ENCODE results near the gene NYAP1.
"Not testable (repeated sequence)": the region's sequence is repeated elsewhere in the genome, so short reads cannot be mapped to it uniquely, and the experiment has no call there.

NYAP1 gene

GRCh38 chr7:100484673-100485045 is 932 bp downstream of the NYAP1 start:
- DNase-seq: no peak

- no peak for DNase-seq
These were observed 1.7 kb downstream of the NYAP1 start for GRCh38 chr7:100485471-100485876.

GRCh38 chr7:100486111-100486636 is 2.4 kb downstream of the NYAP1 start:
- no peak for DNase-seq

GRCh38 chr7:100486753-100487446 is 3.2 kb downstream of the NYAP1 start:
- no peak for DNase-seq

GRCh38 chr7:100488333-100489095 is 4.8 kb downstream of the NYAP1 start:
- DNase-seq: no peak

GRCh38 chr7:100489121-100489520 is 5.4 kb downstream of the NYAP1 start:
- DNase-seq: no peak

- peak; percentile 88 to 98 for DNase-seq
These were observed 6.1 kb downstream of the NYAP1 start for GRCh38 chr7:100489824-100490223.

GRCh38 chr7:100490483-100491191 is 6.9 kb downstream of the NYAP1 start:
- DNase-seq: no peak

- no peak for DNase-seq
These were observed 7.5 kb downstream of the NYAP1 start for GRCh38 chr7:100491192-100491578.

- no peak for DNase-seq
These were observed 9.2 kb downstream of the NYAP1 start for GRCh38 chr7:100492738-100493475.

- DNase-seq: peak; percentile 30 to 59
These were observed 9.9 kb downstream of the NYAP1 start for GRCh38 chr7:100493476-100494264.

- DNase-seq: no peak
These were observed 12.8 kb downstream of the NYAP1 start for GRCh38 chr7:100496509-100496908.

- DNase-seq: not testable (repeated sequence)
These were observed 17.0 kb downstream of the NYAP1 start for GRCh38 chr7:100500743-100501142.

- DNase-seq: not testable (repeated sequence)
These were observed 20.3 kb downstream of the NYAP1 start for GRCh38 chr7:100504031-100504430.

- no peak for DNase-seq
These were observed 21.3 kb downstream of the NYAP1 start for GRCh38 chr7:100504887-100505611.

GRCh38 chr7:100506356-100506923 is 22.7 kb downstream of the NYAP1 start:
- DNase-seq: no peak

- peak in 1 of 2 donors; percentile 8 for DNase-seq
These were observed 25.5 kb downstream of the NYAP1 start for GRCh38 chr7:100509231-100509630.

- DNase-seq: no peak
These were observed 26.9 kb downstream of the NYAP1 start for GRCh38 chr7:100510437-100511239.

GRCh38 chr7:100513212-100513810 is 29.6 kb downstream of the NYAP1 start:
- DNase-seq: no peak

Measured in hippocampal formation (tissue), 2 donors.